Smooth muscle cell (in vitro differentiated cells): ENCODE measurements around the gene ZNF428. TPM values are rescaled to one million over a fixed set of nuclear protein-coding genes. Genes with fewer than 3 reads are reported as not detected.

Experiments used
- DNase-seq: peaks from one replicate; lab custom pipeline; 2025; ENCODE audit not compliant: unreplicated experiment; lab: John Stamatoyannopoulos, UW
- H2AFZ ChIP-seq: fragments of 200-600 bp; sonication (generic); 2 replicates; pipeline ENCODE4 v1.6.0; 2016; ENCODE audit warnings: antibody characterized with exemption, low read depth, mild to moderate bottlenecking
- H3F3A ChIP-seq: fragments of 200-600 bp; sonication (generic); 2 replicates; pipeline ENCODE4 v1.6.0; 2017; ENCODE audit warnings: antibody characterized with exemption, low read depth
- H3K27ac ChIP-seq: fragments of 200-600 bp; sonication (generic); 2 replicates; pipeline ENCODE4 v1.5.1; 2016; ENCODE audit warnings: low read depth, mild to moderate bottlenecking
- H3K27me3 ChIP-seq: fragments of 200-600 bp; sonication (generic); 2 replicates; pipeline ENCODE4 v1.6.1; 2016; ENCODE audit warnings: low read depth, mild to moderate bottlenecking
- H3K36me3 ChIP-seq: fragments of 200-600 bp; sonication (generic); 2 replicates; pipeline ENCODE4 v1.5.1; 2016; ENCODE audit warnings: low read depth
- H3K4me1 ChIP-seq: fragments of 200-600 bp; sonication (generic); 2 replicates; pipeline ENCODE4 v1.5.1; 2016; ENCODE audit warnings: low read depth
- H3K4me2 ChIP-seq: fragments of 200-600 bp; sonication (generic); 2 replicates; pipeline ENCODE4 v1.6.0; 2016; ENCODE audit warnings: mild to moderate bottlenecking
- H3K4me3 ChIP-seq: fragments of 200-600 bp; sonication (generic); 2 replicates; pipeline ENCODE4 v1.5.1; 2016; ENCODE audit warnings: mild to moderate bottlenecking
- H3K79me2 ChIP-seq: fragments of 200-600 bp; sonication (generic); 2 replicates; pipeline ENCODE4 v1.6.0; 2016; ENCODE audit warnings: low read depth, mild to moderate bottlenecking
- H3K9ac ChIP-seq: fragments of 200-600 bp; sonication (generic); 2 replicates; pipeline ENCODE4 v1.6.0; 2016; ENCODE audit warnings: low read depth
- H3K9me3 ChIP-seq: fragments of 200-600 bp; sonication (generic); replicated peaks from 2 replicates; pipeline ENCODE4 v1.5.1; 2016; ENCODE audit warnings: low read depth
- H4K20me1 ChIP-seq: fragments of 200-600 bp; sonication (generic); 2 replicates; pipeline ENCODE4 v1.6.0; 2016; ENCODE audit warnings: low read depth
- CTCF ChIP-seq: fragments of 200-600 bp; sonication (generic); IDR thresholded peaks from 2 replicates; pipeline ENCODE4 v1.5.1; 2017; ENCODE audit warnings: borderline replicate concordance, mild to moderate bottlenecking, antibody characterized with exemption; ENCODE audit not compliant: insufficient read depth, poor library complexity, severe bottlenecking
- WGBS: methylation state at CpG from one replicate; pipeline ENCODE4 v1.1.7; 2016; ENCODE audit warnings: low lambda C conversion rate; 5-methylcytosine and 5-hydroxymethylcytosine counted together
- polyA plus RNA-seq: library from polyadenylated mRNA; unstranded; fragments of >200 nt; fragmentation: Nextera tagmentation; extraction: Ambion mirVana; gene quantifications from 2 replicates; pipeline ENCODE4 v1.2.1, GENCODE V29; 2016
- total RNA-seq: library from RNA; depleted of rRNA; stranded (reverse); fragments of >200 nt; gene quantifications from 2 replicates; pipeline ENCODE4 v1.2.3, GENCODE V29; 2014

ZNF428 gene
- total and polyA plus RNA-seq, 2 experiments from 2014 or later: 20.3 to 63.1 TPM

- whole genome bisulfite sequencing: 41% methylated on average over 7 of the region's 7 CpGs
These were observed 22.5 kb downstream of the ZNF428 start for GRCh38 chr19:43596842-43597461.

GRCh38 chr19:43595999-43596841 lies 23.2 kb downstream of the ZNF428 start, which contains the start of the genes IRGQ and ZNF576:
Gene IRGQ, minus strand, starts transcription at chr19:43596134. Its CDS starts 796 bp downstream, at chr19:43595338.
Gene ZNF576, plus strand, starts transcription at chr19:43596595. Its CDS starts 514 bp downstream, at chr19:43597109.
- H3K27ac ChIP-seq: peak within 1 kb of the TSS; percentile 100
- H3K4me1 ChIP-seq: peaks cover 13% of the 10 kb centered on the region
- H3K9me3 ChIP-seq: no peaks in the 10 kb centered on the region
- H3K79me2 ChIP-seq: peaks cover 51% of the 10 kb centered on the region
- H4K20me1 ChIP-seq: peaks cover 34% of the 10 kb centered on the region
- under 1% methylated on average over 60 of the region's 60 CpGs for WGBS
- peak within 1 kb of the TSS; percentile 89 for H2AFZ ChIP-seq
- peaks cover 5% of the 10 kb centered on the region for H3F3A ChIP-seq
- TF ChIP-seq CTCF: no peak
- H3K9ac ChIP-seq: peak within 1 kb of the TSS; percentile 99
- H3K36me3 ChIP-seq: no peaks in the 10 kb centered on the region
- DNase-seq: peak; percentile 99
- peak within 1 kb of the TSS; percentile 98 for H3K4me2 ChIP-seq
- H3K27me3 ChIP-seq: no peaks in the 10 kb centered on the region
- H3K4me3 ChIP-seq: peak within 1 kb of the TSS; percentile 81

More at GRCh38 chr19:43596842-43597461, 22.5 kb downstream of the ZNF428 start:
- H3K4me2 ChIP-seq: peak overlapping the region; percentile 98
- peak overlapping the region; percentile 99 for H3K9ac ChIP-seq
- TF ChIP-seq CTCF: no peak
- H3K4me3 ChIP-seq: peak overlapping the region; percentile 63
- H3K27me3 ChIP-seq: no peaks in the 10 kb centered on the region
- no peak for DNase-seq
- peaks cover 27% of the 10 kb centered on the region for H4K20me1 ChIP-seq
- peaks cover 5% of the 10 kb centered on the region for H3F3A ChIP-seq
- H2AFZ ChIP-seq: peak overlapping the region; percentile 89
- peaks cover 49% of the 10 kb centered on the region for H3K79me2 ChIP-seq
- peaks cover 13% of the 10 kb centered on the region for H3K4me1 ChIP-seq
- no peaks in the 10 kb centered on the region for H3K9me3 ChIP-seq
- H3K36me3 ChIP-seq: no peaks in the 10 kb centered on the region
- peak overlapping the region; percentile 100 for H3K27ac ChIP-seq

GRCh38 chr19:43595605-43595998 lies 23.8 kb downstream of the ZNF428 start:
- peaks cover 57% of the 10 kb centered on the region for H3K79me2 ChIP-seq
- H3K4me2 ChIP-seq: peak overlapping the region; percentile 91
- peak overlapping the region; percentile 100 for H3K27ac ChIP-seq
- no peaks in the 10 kb centered on the region for H3K27me3 ChIP-seq
- H3F3A ChIP-seq: no peaks in the 10 kb centered on the region
- H3K9me3 ChIP-seq: no peaks in the 10 kb centered on the region
- DNase-seq: no peak
- H4K20me1 ChIP-seq: peaks cover 40% of the 10 kb centered on the region
- H3K4me3 ChIP-seq: peak overlapping the region; percentile 81
- H3K9ac ChIP-seq: peak overlapping the region; percentile 96
- no peaks in the 10 kb centered on the region for H3K36me3 ChIP-seq
- TF ChIP-seq CTCF: no peak
- no peak overlapping the region for H2AFZ ChIP-seq
- peaks cover 13% of the 10 kb centered on the region for H3K4me1 ChIP-seq
- WGBS: 5% methylated on average over 18 of the region's 18 CpGs
